ENCODE results near the gene TBC1D2. TPM values are rescaled to one million over a fixed set of nuclear protein-coding genes. Genes with fewer than 3 reads are reported as not detected.

The TBC1D2 gene
- total and polyA plus RNA-seq, 2 experiments from 2014 or later = 3.7 to 6.8 TPM

- Mint-ChIP-seq H3K9me3 (no peaks in the 10 kb centered on the region), H3K36me3 (ENCODE audit: low read depth) (no peaks in the 10 kb centered on the region; the same call in 2 of the 3 replicates), H3K27me3 (ENCODE audit: insufficient read depth, low read depth, poor library complexity) (peaks cover 10% of the 10 kb centered on the region), H3K27ac (no peak overlapping the region), H3K4me3 (no peak overlapping the region), H3K4me1 (peaks cover 28% of the 10 kb centered on the region)
- TF ChIP-seq CREB1 (CRISPR knock-in tag; IDR thresholded peaks at IDR 0.05; ENCODE audit: low read depth) (no peak), ZNF114 (CRISPR knock-in tag; IDR thresholded peaks at IDR 0.05) (no peak), EZH2 (IDR thresholded peaks at IDR 0.05; ENCODE audit: low read depth, unreplicated experiment) (no peak), ETS1 (IDR thresholded peaks at IDR 0.05) (no peak), NANOG (IDR thresholded peaks at IDR 0.05; ENCODE audit: borderline replicate concordance) (no peak), ZNF462 (CRISPR knock-in tag; IDR thresholded peaks at IDR 0.05) (no peak), JUNB (IDR thresholded peaks at IDR 0.05; ENCODE audit: unreplicated experiment) (no peak), ZNF331 (CRISPR knock-in tag; IDR thresholded peaks at IDR 0.05; ENCODE audit: low read depth) (no peak), STAT1 (IDR thresholded peaks at IDR 0.05; ENCODE audit: unreplicated experiment) (no peak), REST (IDR thresholded peaks at IDR 0.05; ENCODE audit: unreplicated experiment) (no peak), EZH2phosphoT487 (IDR thresholded peaks at IDR 0.05; ENCODE audit: unreplicated experiment) (no peak), POLR2AphosphoS5 (IDR thresholded peaks at IDR 0.05; ENCODE audit: low read depth) (no peak)
- TF ChIP-seq, protein P1, sequence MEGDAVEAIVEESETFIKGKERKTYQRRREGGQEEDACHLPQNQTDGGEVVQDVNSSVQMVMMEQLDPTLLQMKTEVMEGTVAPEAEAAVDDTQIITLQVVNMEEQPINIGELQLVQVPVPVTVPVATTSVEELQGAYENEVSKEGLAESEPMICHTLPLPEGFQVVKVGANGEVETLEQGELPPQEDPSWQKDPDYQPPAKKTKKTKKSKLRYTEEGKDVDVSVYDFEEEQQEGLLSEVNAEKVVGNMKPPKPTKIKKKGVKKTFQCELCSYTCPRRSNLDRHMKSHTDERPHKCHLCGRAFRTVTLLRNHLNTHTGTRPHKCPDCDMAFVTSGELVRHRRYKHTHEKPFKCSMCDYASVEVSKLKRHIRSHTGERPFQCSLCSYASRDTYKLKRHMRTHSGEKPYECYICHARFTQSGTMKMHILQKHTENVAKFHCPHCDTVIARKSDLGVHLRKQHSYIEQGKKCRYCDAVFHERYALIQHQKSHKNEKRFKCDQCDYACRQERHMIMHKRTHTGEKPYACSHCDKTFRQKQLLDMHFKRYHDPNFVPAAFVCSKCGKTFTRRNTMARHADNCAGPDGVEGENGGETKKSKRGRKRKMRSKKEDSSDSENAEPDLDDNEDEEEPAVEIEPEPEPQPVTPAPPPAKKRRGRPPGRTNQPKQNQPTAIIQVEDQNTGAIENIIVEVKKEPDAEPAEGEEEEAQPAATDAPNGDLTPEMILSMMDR (conservative IDR thresholded peaks at IDR 0.05; ENCODE audit: low read depth in 2 of 2) = no peak
- H3K27me3 ChIP-seq (ENCODE audit: insufficient read depth) = no peaks in the 10 kb centered on the region
- H3K27ac ChIP-seq (ENCODE audit: low read depth) = no peak overlapping the region
- DNase-seq (ENCODE audit: low spot score) (no peak), ATAC-seq (no peak)
- H3K4me3 ChIP-seq = no peak overlapping the region
- H4K20me1 ChIP-seq (replicated peaks; ENCODE audit: insufficient read depth) = peaks cover 16% of the 10 kb centered on the region
- H3K79me2 ChIP-seq (replicated peaks; ENCODE audit: insufficient read depth) = peaks cover 10% of the 10 kb centered on the region
- H3K36me3 ChIP-seq (ENCODE audit: insufficient read depth) = no peaks in the 10 kb centered on the region
- H3F3A ChIP-seq (replicated peaks; ENCODE audit: low read depth) = peaks cover 12% of the 10 kb centered on the region; the same call in 1 of the 2 replicates
- H3K9me2 ChIP-seq (ENCODE audit: insufficient read depth) = no peaks in the 10 kb centered on the region
- peaks cover 10% of the 10 kb centered on the region; the same call in 1 of the 2 replicates for H3K4me1 ChIP-seq (ENCODE audit: insufficient read depth)
- H2AFZ ChIP-seq = no peak overlapping the region
- no peak overlapping the region for H3K4me2 ChIP-seq
These were observed 3.9 kb downstream of the TBC1D2 start for GRCh38 chr9:98251551-98251950.
